Neural crest cell (in vitro differentiated cells): Measurements from ENCODE around the gene AADAC. TPM values are rescaled to one million over a fixed set of nuclear protein-coding genes. Genes with fewer than 3 reads are reported as not detected.

Experiments
- DNase-seq: peaks from one replicate; pipeline ENCODE4 v3.0.0; 2021; ENCODE audit warnings: low read depth, mixed read lengths, low spot score
- H3K27ac Mint-ChIP-seq: one replicate; pipeline ENCODE4 v1.8.0; 2021; ENCODE audit warnings: mild to moderate bottlenecking, mixed read lengths; ENCODE audit not compliant: unreplicated experiment
- H3K27me3 Mint-ChIP-seq: 2 replicates; pipeline ENCODE4 v1.8.0; 2021; ENCODE audit warnings: low read depth, mild to moderate bottlenecking, mixed read lengths
- H3K36me3 Mint-ChIP-seq: 2 replicates; pipeline ENCODE4 v1.8.0; 2021; ENCODE audit warnings: low read depth, mild to moderate bottlenecking, mixed read lengths
- H3K4me1 Mint-ChIP-seq: 2 replicates; pipeline ENCODE4 v1.8.0; 2021; ENCODE audit warnings: mixed read lengths
- H3K4me3 Mint-ChIP-seq: one replicate; pipeline ENCODE4 v1.8.0; 2021; ENCODE audit warnings: mild to moderate bottlenecking, mixed read lengths
- H3K9me3 Mint-ChIP-seq: 2 replicates; pipeline ENCODE4 v1.8.0; 2021; ENCODE audit warnings: mixed read lengths
- total RNA-seq: library from RNA; stranded (reverse); gene quantifications from 2 replicates; pipeline ENCODE4 v1.2.1, GENCODE V29; 2021
- TF ChIP-seq, protein P1 (sequence below): fragments of 200-600 bp; sonication (generic); conservative IDR thresholded peaks from 2 replicates; pipeline ENCODE4 v1.5.0; 2021; ENCODE audit warnings: antibody characterized with exemption, mild to moderate bottlenecking

The AADAC gene
- total RNA-seq, 1 donor from 2014 or later: not detected

DNA sequence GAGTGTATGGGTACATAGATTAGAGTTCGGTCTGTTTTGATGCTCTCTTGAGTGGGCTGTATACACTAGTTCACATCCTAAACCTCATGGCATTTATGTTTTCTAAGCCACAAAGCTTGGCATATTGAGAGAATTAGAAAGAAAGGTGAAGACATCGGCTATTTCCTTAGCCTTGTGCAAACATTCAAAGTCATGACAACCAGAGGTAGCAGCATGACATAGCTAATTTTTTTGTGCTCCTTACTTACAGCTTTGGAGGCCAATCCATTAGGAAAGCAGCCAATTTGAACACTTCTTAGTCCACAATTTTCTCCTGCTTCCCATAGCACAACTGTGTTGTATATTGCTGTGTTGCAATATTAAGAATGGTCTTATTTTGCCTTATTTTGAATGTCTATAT lies 21.5 kb upstream of the AADAC start:
- H3K4me3 Mint-ChIP-seq: no peak overlapping the region
- H3K4me1 Mint-ChIP-seq: no peaks in the 10 kb centered on the region
- TF ChIP-seq, protein P1, sequence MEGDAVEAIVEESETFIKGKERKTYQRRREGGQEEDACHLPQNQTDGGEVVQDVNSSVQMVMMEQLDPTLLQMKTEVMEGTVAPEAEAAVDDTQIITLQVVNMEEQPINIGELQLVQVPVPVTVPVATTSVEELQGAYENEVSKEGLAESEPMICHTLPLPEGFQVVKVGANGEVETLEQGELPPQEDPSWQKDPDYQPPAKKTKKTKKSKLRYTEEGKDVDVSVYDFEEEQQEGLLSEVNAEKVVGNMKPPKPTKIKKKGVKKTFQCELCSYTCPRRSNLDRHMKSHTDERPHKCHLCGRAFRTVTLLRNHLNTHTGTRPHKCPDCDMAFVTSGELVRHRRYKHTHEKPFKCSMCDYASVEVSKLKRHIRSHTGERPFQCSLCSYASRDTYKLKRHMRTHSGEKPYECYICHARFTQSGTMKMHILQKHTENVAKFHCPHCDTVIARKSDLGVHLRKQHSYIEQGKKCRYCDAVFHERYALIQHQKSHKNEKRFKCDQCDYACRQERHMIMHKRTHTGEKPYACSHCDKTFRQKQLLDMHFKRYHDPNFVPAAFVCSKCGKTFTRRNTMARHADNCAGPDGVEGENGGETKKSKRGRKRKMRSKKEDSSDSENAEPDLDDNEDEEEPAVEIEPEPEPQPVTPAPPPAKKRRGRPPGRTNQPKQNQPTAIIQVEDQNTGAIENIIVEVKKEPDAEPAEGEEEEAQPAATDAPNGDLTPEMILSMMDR: no peak
- H3K9me3 Mint-ChIP-seq: no peaks in the 10 kb centered on the region
- H3K27me3 Mint-ChIP-seq: no peaks in the 10 kb centered on the region
- no peak overlapping the region for H3K27ac Mint-ChIP-seq
- no peaks in the 10 kb centered on the region for H3K36me3 Mint-ChIP-seq
- no peak for DNase-seq

DNA sequence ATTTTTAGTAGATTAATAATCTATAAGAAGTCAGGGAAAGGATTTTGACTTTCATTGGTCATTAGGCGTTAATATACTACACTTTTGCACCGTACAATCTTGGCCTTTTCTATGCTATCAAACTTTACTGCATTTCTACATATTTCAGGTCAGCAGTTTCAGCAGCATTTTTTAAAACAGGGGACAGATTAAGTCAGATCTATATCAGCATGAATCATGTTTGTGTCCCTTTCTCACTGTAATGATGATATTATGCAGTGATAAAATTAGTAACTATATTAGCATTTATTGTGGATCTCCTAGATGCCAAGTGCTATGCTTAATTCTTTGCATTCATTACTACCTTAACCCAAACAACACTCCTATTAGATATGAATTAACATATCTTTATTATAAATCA lies 20.3 kb upstream of the AADAC start:
- TF ChIP-seq, protein P1: no peak
- H3K36me3 Mint-ChIP-seq: no peaks in the 10 kb centered on the region
- no peaks in the 10 kb centered on the region for H3K27me3 Mint-ChIP-seq
- H3K27ac Mint-ChIP-seq: no peak overlapping the region
- no peak for DNase-seq
- H3K9me3 Mint-ChIP-seq: no peaks in the 10 kb centered on the region
- H3K4me1 Mint-ChIP-seq: no peaks in the 10 kb centered on the region
- no peak overlapping the region for H3K4me3 Mint-ChIP-seq

DNA sequence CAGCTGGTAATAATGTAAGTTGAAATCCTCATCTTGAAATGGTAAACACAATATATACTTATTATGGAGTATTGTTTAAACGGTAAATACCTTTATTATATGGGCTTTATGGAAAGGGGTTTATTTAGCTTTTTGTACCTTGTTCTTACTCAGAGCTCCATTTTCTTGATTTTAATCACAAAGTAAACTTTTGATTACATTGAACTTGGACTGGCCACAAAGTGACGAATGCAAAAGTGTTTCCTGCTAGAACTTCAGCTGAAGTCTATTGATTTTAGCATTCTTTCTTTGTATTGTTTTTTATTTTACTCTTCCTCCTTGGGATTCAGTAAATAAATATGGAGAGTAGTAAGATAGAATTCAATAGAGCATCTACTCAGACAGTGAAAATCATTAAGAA lies 19.8 kb upstream of the AADAC start:
- H3K36me3 Mint-ChIP-seq: no peaks in the 10 kb centered on the region
- H3K27me3 Mint-ChIP-seq: no peaks in the 10 kb centered on the region
- DNase-seq: no peak
- H3K4me1 Mint-ChIP-seq: no peaks in the 10 kb centered on the region
- H3K9me3 Mint-ChIP-seq: no peaks in the 10 kb centered on the region
- H3K27ac Mint-ChIP-seq: no peak overlapping the region
- TF ChIP-seq, protein P1: no peak
- no peak overlapping the region for H3K4me3 Mint-ChIP-seq

DNA sequence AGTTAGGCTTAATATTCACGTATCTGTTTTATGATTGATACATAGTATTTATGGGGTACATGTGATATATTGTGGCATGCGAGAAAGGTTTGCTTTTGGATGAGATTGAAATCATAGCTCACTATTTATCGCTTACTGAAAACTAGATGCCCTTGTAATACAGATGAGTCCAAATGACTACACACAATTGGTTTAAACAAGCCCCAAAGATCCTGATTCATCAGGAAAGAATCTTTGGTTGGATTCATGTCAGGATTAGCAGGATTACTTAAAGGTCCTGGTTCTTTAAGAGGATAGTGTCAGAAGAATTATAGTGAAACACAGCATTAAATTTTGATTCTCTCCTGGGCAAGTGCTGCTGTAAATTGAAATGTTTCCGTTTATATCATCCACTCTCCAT lies 18.6 kb upstream of the AADAC start:
- no peak for DNase-seq
- Mint-ChIP-seq H3K4me3 (no peak overlapping the region), H3K27me3 (no peaks in the 10 kb centered on the region), H3K4me1 (peaks cover 2% of the 10 kb centered on the region), H3K9me3 (no peaks in the 10 kb centered on the region), H3K27ac (no peak overlapping the region), H3K36me3 (no peaks in the 10 kb centered on the region)
- TF ChIP-seq, protein P1: no peak

DNA sequence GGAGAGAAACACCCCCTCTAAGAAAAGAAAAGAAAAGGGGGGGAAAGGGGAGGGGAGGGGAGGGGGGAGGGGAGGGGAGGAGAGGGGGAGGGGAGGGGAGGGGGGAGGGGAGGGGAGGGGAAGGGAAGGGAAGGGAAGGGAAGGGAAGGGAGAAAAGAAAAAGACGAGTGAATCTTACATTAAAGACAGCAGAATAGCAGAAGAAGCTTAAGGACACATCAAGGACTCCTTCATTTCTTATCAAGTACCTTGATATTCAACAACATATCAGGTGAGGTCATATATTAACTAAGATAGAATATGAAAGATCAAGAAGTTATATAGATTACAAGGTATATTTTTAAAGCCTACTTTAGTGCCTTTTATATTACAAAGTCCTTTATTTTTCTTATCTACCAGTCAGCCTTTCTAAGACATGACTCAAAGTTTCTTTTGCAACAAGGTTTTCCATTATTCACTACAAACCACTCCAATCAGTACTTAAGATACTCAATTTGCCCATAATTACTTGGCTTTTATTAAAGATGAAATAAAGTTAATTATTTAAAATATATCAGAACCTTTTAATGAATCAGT lies 17.7 kb upstream of the AADAC start:
- Mint-ChIP-seq H3K4me3 (no peak overlapping the region), H3K27me3 (no peaks in the 10 kb centered on the region), H3K9me3 (no peaks in the 10 kb centered on the region), H3K27ac (no peak overlapping the region), H3K4me1 (peaks cover 8% of the 10 kb centered on the region), H3K36me3 (no peaks in the 10 kb centered on the region)
- TF ChIP-seq, protein P1: no peak
- no peak for DNase-seq

DNA sequence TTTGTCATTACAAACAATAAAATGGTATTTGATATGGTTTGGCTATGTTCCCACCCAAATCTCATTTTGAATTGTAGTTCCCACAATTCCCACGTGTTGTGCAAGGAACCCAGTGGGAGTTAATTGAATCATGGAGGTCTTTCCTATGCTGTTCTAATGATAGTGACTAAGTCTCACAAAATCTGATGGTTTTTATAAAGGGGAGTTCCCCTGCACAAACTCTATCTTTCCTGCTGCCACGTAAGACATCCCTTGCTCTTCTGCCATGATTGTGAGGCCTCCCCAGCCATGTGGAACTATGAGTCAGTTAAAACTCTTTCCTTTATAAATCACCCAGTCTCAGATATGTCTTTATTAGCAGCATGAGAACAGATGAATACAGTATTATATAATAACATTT lies 15.4 kb upstream of the AADAC start:
- no peaks in the 10 kb centered on the region for H3K9me3 Mint-ChIP-seq
- TF ChIP-seq, protein P1: no peak
- H3K27ac Mint-ChIP-seq: no peak overlapping the region
- H3K27me3 Mint-ChIP-seq: no peaks in the 10 kb centered on the region
- no peak overlapping the region for H3K4me3 Mint-ChIP-seq
- peaks cover 8% of the 10 kb centered on the region for H3K4me1 Mint-ChIP-seq
- DNase-seq: no peak
- H3K36me3 Mint-ChIP-seq: no peaks in the 10 kb centered on the region
